HFFc6 (cell line): ENCODE results near the gene MED1. TPM values are rescaled to one million over a fixed set of nuclear protein-coding genes. Genes with fewer than 3 reads are reported as not detected.

ENCODE experiments used
- DNase-seq: peaks from one replicate; pipeline ENCODE4 v3.0.0-alpha.2; 2018
- H3K27ac Mint-ChIP-seq: 2 replicates; pipeline ENCODE4 v1.8.0; 2020; ENCODE audit warnings: mild to moderate bottlenecking, mixed read lengths
- H3K27me3 Mint-ChIP-seq: 2 replicates; pipeline ENCODE4 v1.8.0; 2021; ENCODE audit warnings: mild to moderate bottlenecking, moderate library complexity, mixed read lengths; ENCODE audit not compliant: insufficient read depth
- H3K36me3 Mint-ChIP-seq: 2 replicates; pipeline ENCODE4 v1.8.0; 2021; ENCODE audit warnings: low read depth, mixed read lengths
- H3K4me1 Mint-ChIP-seq: 2 replicates; pipeline ENCODE4 v1.8.0; 2020; ENCODE audit warnings: low read depth, mixed read lengths
- H3K4me3 Mint-ChIP-seq: 2 replicates; pipeline ENCODE4 v1.8.0; 2020; ENCODE audit warnings: mild to moderate bottlenecking, moderate library complexity, mixed read lengths
- H3K9me3 Mint-ChIP-seq: 2 replicates; pipeline ENCODE4 v1.8.0; 2020; ENCODE audit warnings: mild to moderate bottlenecking, mixed read lengths
- total RNA-seq, 6 experiments: library from RNA; stranded (reverse); fragmentation: NEBNext Ultra II Directional; extraction: Animal tissue kit (Norgen Biotek cat#: 25700); gene quantifications; 2 replicates in 1 of 6; 3 replicates in 5 of 6; pipeline ENCODE4 v1.2.3, GENCODE V29; 2021
- TF ChIP-seq, protein P1 (sequence below): fragments of 200-600 bp; sonication (generic); IDR thresholded peaks from 2 replicates; pipeline ENCODE4 v1.5.0; 2021; ENCODE audit warnings: antibody characterized with exemption, mild to moderate bottlenecking

The MED1 gene
- total RNA-seq, 6 experiments from 2014 or later = 35.7 to 40.8 (median 38.5) TPM

DNA sequence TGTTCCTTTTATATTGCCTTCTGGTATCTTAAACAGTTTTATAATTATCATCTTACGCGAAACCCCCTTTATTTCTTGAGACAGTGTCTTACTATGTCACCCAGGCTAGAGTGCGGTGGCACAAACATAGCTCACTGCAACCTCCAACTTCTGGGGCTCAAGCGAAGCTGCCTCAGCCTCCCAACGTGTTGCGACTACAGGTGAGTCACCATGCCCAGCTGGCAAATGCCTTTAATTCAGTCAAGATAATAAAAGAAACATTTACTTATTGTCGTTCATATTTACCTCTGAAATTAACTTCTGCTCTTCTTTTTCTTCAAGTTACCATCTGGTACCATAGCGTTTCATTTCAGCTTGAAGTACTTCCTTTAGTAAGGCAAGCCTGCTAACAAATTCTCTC is 93.6 kb downstream of the MED1 start:
- TF ChIP-seq, protein P1, sequence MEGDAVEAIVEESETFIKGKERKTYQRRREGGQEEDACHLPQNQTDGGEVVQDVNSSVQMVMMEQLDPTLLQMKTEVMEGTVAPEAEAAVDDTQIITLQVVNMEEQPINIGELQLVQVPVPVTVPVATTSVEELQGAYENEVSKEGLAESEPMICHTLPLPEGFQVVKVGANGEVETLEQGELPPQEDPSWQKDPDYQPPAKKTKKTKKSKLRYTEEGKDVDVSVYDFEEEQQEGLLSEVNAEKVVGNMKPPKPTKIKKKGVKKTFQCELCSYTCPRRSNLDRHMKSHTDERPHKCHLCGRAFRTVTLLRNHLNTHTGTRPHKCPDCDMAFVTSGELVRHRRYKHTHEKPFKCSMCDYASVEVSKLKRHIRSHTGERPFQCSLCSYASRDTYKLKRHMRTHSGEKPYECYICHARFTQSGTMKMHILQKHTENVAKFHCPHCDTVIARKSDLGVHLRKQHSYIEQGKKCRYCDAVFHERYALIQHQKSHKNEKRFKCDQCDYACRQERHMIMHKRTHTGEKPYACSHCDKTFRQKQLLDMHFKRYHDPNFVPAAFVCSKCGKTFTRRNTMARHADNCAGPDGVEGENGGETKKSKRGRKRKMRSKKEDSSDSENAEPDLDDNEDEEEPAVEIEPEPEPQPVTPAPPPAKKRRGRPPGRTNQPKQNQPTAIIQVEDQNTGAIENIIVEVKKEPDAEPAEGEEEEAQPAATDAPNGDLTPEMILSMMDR = no peak
- H3K27ac Mint-ChIP-seq = no peak overlapping the region
- H3K4me3 Mint-ChIP-seq = no peak overlapping the region
- no peaks in the 10 kb centered on the region for H3K36me3 Mint-ChIP-seq
- no peaks in the 10 kb centered on the region for H3K27me3 Mint-ChIP-seq
- no peaks in the 10 kb centered on the region for H3K4me1 Mint-ChIP-seq
- H3K9me3 Mint-ChIP-seq = no peaks in the 10 kb centered on the region
- no peak for DNase-seq

Other genes starting within 250 kb of the MED1 start
- gene STAC2, start 225.3 kb downstream of the MED1 start, total RNA-seq = not detected
- gene FBXL20, start 49.6 kb downstream of the MED1 start, total RNA-seq = 10 to 100 TPM; 13.4 to 19.5 (median 15.7) TPM
- gene CDK12, start 10.2 kb upstream of the MED1 start, total RNA-seq = 10 to 100 TPM; 42.2 to 48.5 (median 44.1) TPM
- not detected for gene NEUROD2, start 156.7 kb upstream of the MED1 start, total RNA-seq
- gene PPP1R1B, start 175.7 kb upstream of the MED1 start, total RNA-seq = not detected
- gene STARD3, start 185.9 kb upstream of the MED1 start, total RNA-seq = 10 to 100 TPM; 44.0 to 52.3 (median 46.3) TPM
- under 1 TPM; 0.09 to 0.51 (median 0.14) TPM for gene TCAP, start 214.1 kb upstream of the MED1 start, total RNA-seq
- gene PNMT, start 217.2 kb upstream of the MED1 start, total RNA-seq = under 1 TPM in 1 of 6 experiments, not detected in 5; 0.26 TPM
- 10 to 100 TPM in 5 of 6 experiments, 1 to 10 TPM in 1; 9.9 to 15.5 (median 12.7) TPM for gene PGAP3, start 236.8 kb upstream of the MED1 start, total RNA-seq
- 10 to 100 TPM; 51.9 to 67.2 (median 61.0) TPM for gene ERBB2, start 248.8 kb upstream of the MED1 start, total RNA-seq